CD14-positive monocyte (primary cell): Measurements from ENCODE around the gene CDK17. TPM values are rescaled to one million over a fixed set of nuclear protein-coding genes. Genes with fewer than 3 reads are reported as not detected.

ENCODE experiments used
- DNase-seq, 3 donors: peaks; one replicate each; pipeline ENCODE4 v3.0.0-alpha.2; 2011 to 2022
- H2AFZ ChIP-seq: 2 replicates; pipeline ENCODE4 v1.6.0; 2012; ENCODE audit warnings: mild to moderate bottlenecking, low read depth, low read length, inconsistent platforms; ENCODE audit not compliant: insufficient read depth, poor library complexity, severe bottlenecking
- H3K27ac ChIP-seq, 2 donors: 1 replicate in 1 of 2; 2 replicates in 1 of 2; pipeline ENCODE4 v1.5.1; 2012 to 2013; ENCODE audit warnings: low read length in 2 of 2, control low read depth in 1 of 2, inconsistent platforms in 1 of 2, low read depth in 1 of 2, mild to moderate bottlenecking in 1 of 2
- H3K27me3 ChIP-seq, 2 donors: one replicate each; pipeline versions ENCODE4 v1.6.0 to v1.6.1; 2011 to 2013; ENCODE audit warnings: low read length in 2 of 2; ENCODE audit not compliant: control insufficient read depth in 2 of 2, insufficient read depth in 2 of 2
- H3K36me3 ChIP-seq, 2 donors: replicated peaks in 1 of 2; 1 replicate in 1 of 2; 2 replicates in 1 of 2; pipeline versions ENCODE4 v1.5.1 to v1.6.1; 2012 to 2013; ENCODE audit warnings: low read length in 2 of 2, control low read depth in 1 of 2, inconsistent platforms in 1 of 2, mild to moderate bottlenecking in 1 of 2; ENCODE audit not compliant: insufficient read depth in 2 of 2, control insufficient read depth in 1 of 2
- H3K4me1 ChIP-seq, 2 donors: 1 replicate in 1 of 2; 2 replicates in 1 of 2; pipeline versions ENCODE4 v1.5.1 to v1.6.1; 2012 to 2013; ENCODE audit warnings: low read length in 2 of 2, control low read depth in 1 of 2, inconsistent platforms in 1 of 2, mild to moderate bottlenecking in 1 of 2, moderate library complexity in 1 of 2; ENCODE audit not compliant: insufficient read depth in 2 of 2, control insufficient read depth in 1 of 2
- H3K4me2 ChIP-seq: replicated peaks from 2 replicates; pipeline ENCODE3; 2012; ENCODE audit warnings: low read length, moderate library complexity, mild to moderate bottlenecking; ENCODE audit not compliant: poor library complexity, severe bottlenecking; ENCODE audit errors: extremely low read depth
- H3K4me3 ChIP-seq, 3 experiments: fragments of 200-600 bp in 1 of 3; sonication (generic) in 1 of 3; replicated peaks in 1 of 3; 1 replicate in 2 of 3; 2 replicates in 1 of 3; pipeline ENCODE4 v1.5.1; 2011 to 2013; ENCODE audit warnings: low read length in 3 of 3, mild to moderate bottlenecking in 3 of 3, control low read depth in 2 of 3, low read depth in 2 of 3, inconsistent platforms in 1 of 3, moderate library complexity in 1 of 3
- H3K79me2 ChIP-seq: 2 replicates; pipeline ENCODE4 v1.6.0; 2012; ENCODE audit warnings: mild to moderate bottlenecking, control low read depth, inconsistent platforms, low read length, moderate library complexity; ENCODE audit not compliant: insufficient read depth
- H3K9ac ChIP-seq: 2 replicates; pipeline ENCODE4 v1.6.0; 2017; ENCODE audit warnings: low read length, mild to moderate bottlenecking; ENCODE audit not compliant: insufficient read depth, poor library complexity, severe bottlenecking
- H3K9me3 ChIP-seq, 2 donors: replicated peaks in 1 of 2; 1 replicate in 1 of 2; 2 replicates in 1 of 2; pipeline versions ENCODE4 v1.5.1 to v1.6.1; 2012 to 2013; ENCODE audit warnings: low read length in 2 of 2, control low read depth in 1 of 2; ENCODE audit not compliant: control insufficient read depth in 1 of 2, insufficient read depth in 1 of 2
- H4K20me1 ChIP-seq: 2 replicates; pipeline ENCODE4 v1.6.0; 2012; ENCODE audit warnings: mild to moderate bottlenecking, low read length, control low read depth, moderate library complexity; ENCODE audit not compliant: insufficient read depth
- H3K27ac Mint-ChIP-seq, 7 donors: one replicate each; pipeline ENCODE4 v1.8.0; 2020; ENCODE audit warnings: mild to moderate bottlenecking in 7 of 7, mixed read lengths in 7 of 7, moderate library complexity in 6 of 7, inconsistent platforms in 2 of 7
- H3K27me3 Mint-ChIP-seq, 3 donors: one replicate each; pipeline ENCODE4 v1.8.0; 2021 to 2022; ENCODE audit warnings: low read depth in 3 of 3, mild to moderate bottlenecking in 3 of 3, mixed read lengths in 3 of 3, moderate library complexity in 3 of 3, inconsistent platforms in 1 of 3
- H3K36me3 Mint-ChIP-seq, 2 donors: one replicate each; pipeline ENCODE4 v1.8.0; 2020; ENCODE audit warnings: mixed read lengths in 2 of 2, inconsistent platforms in 1 of 2, mild to moderate bottlenecking in 1 of 2
- H3K4me1 Mint-ChIP-seq: one replicate; pipeline ENCODE4 v1.8.0; 2020; ENCODE audit warnings: mild to moderate bottlenecking, mixed read lengths
- H3K4me3 Mint-ChIP-seq, 2 donors: one replicate each; pipeline ENCODE4 v1.8.0; 2020; ENCODE audit warnings: mild to moderate bottlenecking in 2 of 2, mixed read lengths in 2 of 2, moderate library complexity in 1 of 2
- H3K9me3 Mint-ChIP-seq, 7 donors: one replicate each; pipeline ENCODE4 v1.8.0; 2020 to 2022; ENCODE audit warnings: mixed read lengths in 7 of 7, mild to moderate bottlenecking in 6 of 7, moderate library complexity in 6 of 7, inconsistent platforms in 2 of 7
- CTCF ChIP-seq: fragments of 200-600 bp; IDR thresholded peaks from one replicate; pipeline ENCODE4 v1.8.0; 2022; ENCODE audit warnings: antibody characterized with exemption, mild to moderate bottlenecking
- WGBS: methylation state at CpG from one replicate; pipeline ENCODE4 v1.1.5; 2013; ENCODE audit warnings: missing lambda C conversion rate; ENCODE audit not compliant: insufficient coverage; 5-methylcytosine and 5-hydroxymethylcytosine counted together
- intact Hi-C, 2 donors: fragments of 100-400 bp; cut with micrococcal nuclease; formaldehyde crosslinking; loops; one replicate each; pipeline versions ENCODE4 v1.15.0 to v1.15.1; 2023
- polyA plus RNA-seq, 3 donors: library from polyadenylated mRNA; depleted of rRNA in 1 of 3; unstranded in 2 of 3; stranded (reverse) in 1 of 3; fragments of 300-500 nt in 2 of 3; fragments of >200 nt in 1 of 3; fragmentation: Illumina TruSeq in 2 of 3; gene quantifications; 1 replicate in 2 of 3; 2 replicates in 1 of 3; pipeline ENCODE4 v1.2.3, GENCODE V29; 2012 to 2021

CDK17 gene
- polyA plus RNA-seq, 3 donors = 3.6 to 6.9 (median 6.4) TPM

GRCh38 chr12:96360550-96360949 is 39.7 kb downstream of the CDK17 start:
- TF ChIP-seq CTCF = no peak
- Mint-ChIP-seq H3K36me3 (no peaks in the 10 kb centered on the region), H3K27ac (peak overlapping the region in 4 of 7 donors; percentile 4 to 74 (median 55)), H3K4me3 (no peak overlapping the region), H3K4me1 (peaks cover 16% of the 10 kb centered on the region), H3K9me3 (no peaks in the 10 kb centered on the region), H3K27me3 (no peaks in the 10 kb centered on the region)
- peak overlapping the region in 1 of 2 donors; percentile 6 for H3K27ac ChIP-seq
- H3K9me3 ChIP-seq = no peaks in the 10 kb centered on the region
- no peak overlapping the region for H2AFZ ChIP-seq
- intact Hi-C loops = no loop called here
- peaks cover 0 to 4% of the 10 kb centered on the region in 2 donors for H3K4me1 ChIP-seq
- peaks cover 92% of the 10 kb centered on the region for H4K20me1 ChIP-seq
- no peaks in the 10 kb centered on the region for H3K27me3 ChIP-seq
- no peak overlapping the region for H3K9ac ChIP-seq
- H3K4me3 ChIP-seq = no peak overlapping the region
- WGBS = no CpG with 5 or more reads among the region's 1 CpG
- peaks cover 96% of the 10 kb centered on the region for H3K79me2 ChIP-seq
- no peak for DNase-seq
- no peak overlapping the region for H3K4me2 ChIP-seq
- H3K36me3 ChIP-seq = no peaks in the 10 kb centered on the region

DNA sequence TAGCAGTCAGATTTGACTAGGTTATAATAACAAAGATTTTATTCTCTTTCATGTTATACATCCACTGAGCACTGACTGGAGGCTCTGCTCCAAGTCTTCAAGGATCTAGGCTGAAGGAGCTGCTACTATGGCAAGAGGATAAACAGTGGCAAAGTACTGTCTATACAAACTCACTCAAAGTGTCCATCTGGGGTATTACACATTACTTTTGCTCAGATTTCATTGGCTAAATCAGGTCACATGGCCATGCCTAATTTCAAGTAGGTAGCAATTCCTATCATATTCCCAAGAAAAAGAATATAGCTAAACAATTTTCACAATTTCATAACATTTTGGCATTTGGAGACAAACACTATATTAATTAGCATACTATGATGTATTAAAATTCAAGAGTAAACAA is 40.9 kb downstream of the CDK17 start:
- no peak overlapping the region for H3K4me3 Mint-ChIP-seq
- Histone ChIP-seq H2AFZ (no peak overlapping the region), H3K27me3 (no peaks in the 10 kb centered on the region), H3K9me3 (no peaks in the 10 kb centered on the region), H3K79me2 (peaks cover 98% of the 10 kb centered on the region), H3K4me3 (no peak overlapping the region), H3K4me2 (no peak overlapping the region), H3K27ac (no peak overlapping the region), H3K36me3 (no peaks in the 10 kb centered on the region), H3K4me1 (peaks cover 0 to 4% of the 10 kb centered on the region in 2 donors), H3K9ac (no peak overlapping the region), H4K20me1 (peaks cover 92% of the 10 kb centered on the region)
- H3K27me3 Mint-ChIP-seq = no peaks in the 10 kb centered on the region
- H3K4me1 Mint-ChIP-seq = peaks cover 21% of the 10 kb centered on the region
- intact Hi-C loops = no loop called here
- no peak overlapping the region for H3K27ac Mint-ChIP-seq
- no peaks in the 10 kb centered on the region for H3K9me3 Mint-ChIP-seq
- TF ChIP-seq CTCF = no peak
- H3K36me3 Mint-ChIP-seq = no peaks in the 10 kb centered on the region
- peak in 1 of 3 donors; percentile 8 for DNase-seq
